GM21360 (cell line): ENCODE data around the gene AGBL1.
"Not testable (repeated sequence)": the region's sequence is repeated elsewhere in the genome, so short reads cannot be mapped to it uniquely, and the experiment has no call there.

Experiments used
- ATAC-seq: cut with Tn5 transposase; IDR thresholded peaks from one replicate; pipeline ENCODE4 v1.9.1; 2021; ENCODE audit warnings: mild to moderate bottlenecking, moderate library complexity; ENCODE audit not compliant: unreplicated experiment

Gene AGBL1

GRCh38 chr15:86392874-86393273, 313.2 kb downstream of the AGBL1 start:
- ATAC-seq, result no peak

DNA sequence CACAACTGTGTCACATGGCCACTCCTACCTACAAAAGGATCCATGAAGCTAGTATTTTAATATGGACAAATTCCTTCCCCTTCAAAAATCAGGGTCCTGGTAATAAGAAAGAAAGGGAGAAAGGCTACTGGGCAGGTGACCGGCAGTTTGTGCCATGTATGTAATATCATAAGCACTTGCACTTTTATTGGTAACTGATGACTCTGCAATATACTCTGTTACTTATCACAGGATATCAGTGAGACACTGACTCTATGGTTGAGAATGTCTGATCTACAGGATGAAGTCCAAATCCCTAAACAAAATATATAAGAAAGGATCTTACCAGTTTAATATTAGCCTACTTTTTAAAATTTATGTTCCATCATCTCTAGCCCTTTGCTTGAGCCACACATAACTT, 315.2 kb downstream of the AGBL1 start:
- no peak for ATAC-seq

GRCh38 chr15:86399041-86399954, 319.6 kb downstream of the AGBL1 start:
- ATAC-seq, result no peak

DNA sequence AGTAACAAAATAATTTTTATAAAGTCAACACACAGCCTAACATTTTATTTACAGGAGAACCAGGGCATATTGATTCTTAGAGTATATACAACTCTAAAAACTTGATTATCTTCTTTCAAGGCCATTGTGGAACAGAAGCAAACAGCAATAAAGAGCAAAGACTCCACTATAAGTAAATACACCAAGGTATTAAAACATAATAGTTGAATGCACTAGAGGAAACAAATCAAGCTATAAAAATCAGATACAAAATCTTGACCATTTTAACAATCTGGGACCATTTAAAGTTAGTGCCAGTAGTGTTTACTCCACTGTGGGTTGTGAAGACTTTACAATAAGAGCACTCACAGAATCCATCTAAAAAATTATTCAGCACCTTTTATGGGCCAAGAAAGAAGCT, 323.6 kb downstream of the AGBL1 start:
- no peak for ATAC-seq

- no peak for ATAC-seq
These were observed 324.4 kb downstream of the AGBL1 start for GRCh38 chr15:86403914-86404583.

GRCh38 chr15:86408261-86408660, 328.6 kb downstream of the AGBL1 start:
- ATAC-seq, result no peak

DNA sequence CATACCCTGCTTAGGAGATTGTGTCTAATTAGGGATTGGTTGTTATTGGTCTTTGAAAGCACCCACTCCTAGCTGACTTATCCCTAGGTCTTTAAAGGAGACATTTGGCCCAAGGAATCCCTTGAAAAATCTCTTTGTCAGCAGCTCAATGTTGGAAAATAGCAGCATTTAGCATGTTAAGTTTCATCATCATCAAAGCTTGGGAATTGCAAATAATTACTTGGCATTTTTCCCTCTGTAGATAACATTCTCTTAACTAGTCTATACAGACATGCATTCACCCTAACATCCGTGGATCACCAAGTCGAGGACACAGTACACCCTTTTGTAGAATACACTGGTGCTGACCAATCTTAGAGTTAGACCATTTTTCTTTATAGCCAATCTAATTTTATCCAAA, 332.2 kb downstream of the AGBL1 start:
- no peak for ATAC-seq

DNA sequence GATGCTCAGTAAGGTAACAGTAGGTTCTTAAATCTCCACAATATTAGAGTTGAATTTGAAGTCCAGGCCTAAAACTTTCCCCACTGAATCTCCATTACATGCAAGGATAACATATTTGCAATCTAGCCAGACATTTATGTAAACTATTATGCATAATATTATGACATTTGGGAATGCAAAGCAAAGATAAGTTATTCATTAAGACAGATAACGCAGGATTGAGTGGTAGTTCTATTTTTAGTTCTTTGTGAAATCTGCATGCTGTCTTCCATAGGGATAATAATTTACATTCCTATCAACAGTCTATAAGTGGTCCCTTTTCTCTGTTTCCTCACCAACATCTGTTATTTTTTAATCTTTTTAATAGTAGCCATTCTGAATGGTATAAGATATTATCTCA, 333.5 kb downstream of the AGBL1 start:
- ATAC-seq, result no peak

DNA sequence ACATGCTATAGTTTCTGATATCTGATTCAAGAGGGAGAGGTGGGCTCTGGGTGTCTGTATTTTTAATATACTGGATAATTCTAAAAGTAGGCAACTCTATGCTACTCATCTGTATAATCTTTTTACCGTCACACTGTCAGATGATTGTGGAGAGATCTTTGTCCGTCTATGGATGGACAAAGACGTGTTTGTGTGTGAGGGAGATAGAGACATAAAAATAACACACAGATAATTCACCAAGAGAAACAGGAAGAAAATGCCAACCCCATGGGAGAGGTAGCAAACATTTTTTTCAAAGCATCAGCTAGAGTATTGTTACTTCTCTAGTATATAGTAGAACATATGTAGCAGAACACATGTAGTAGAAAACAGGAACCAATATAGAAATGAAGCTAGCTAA, 346.1 kb downstream of the AGBL1 start:
- ATAC-seq, result no peak

DNA sequence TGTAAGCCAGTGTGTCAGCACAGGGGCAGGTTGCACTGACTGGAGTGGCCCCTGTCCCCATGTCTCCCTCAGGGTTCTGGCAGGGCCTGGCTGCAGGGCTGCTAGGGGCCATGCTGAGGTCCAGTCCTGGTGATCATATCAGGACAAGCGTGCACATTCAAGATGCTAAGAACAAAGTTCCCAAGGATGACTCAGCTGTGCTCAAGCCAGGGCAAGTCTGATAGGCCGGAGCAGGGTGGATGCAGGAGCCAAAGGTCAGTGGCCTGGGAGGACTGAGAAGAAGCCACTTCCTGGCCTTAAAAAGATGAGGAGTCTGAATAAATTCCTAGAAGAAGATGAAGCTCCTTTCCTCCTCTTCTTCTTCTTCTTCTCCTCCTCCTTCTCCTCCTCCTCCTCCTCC, 353.2 kb downstream of the AGBL1 start:
- ATAC-seq, result no peak

DNA sequence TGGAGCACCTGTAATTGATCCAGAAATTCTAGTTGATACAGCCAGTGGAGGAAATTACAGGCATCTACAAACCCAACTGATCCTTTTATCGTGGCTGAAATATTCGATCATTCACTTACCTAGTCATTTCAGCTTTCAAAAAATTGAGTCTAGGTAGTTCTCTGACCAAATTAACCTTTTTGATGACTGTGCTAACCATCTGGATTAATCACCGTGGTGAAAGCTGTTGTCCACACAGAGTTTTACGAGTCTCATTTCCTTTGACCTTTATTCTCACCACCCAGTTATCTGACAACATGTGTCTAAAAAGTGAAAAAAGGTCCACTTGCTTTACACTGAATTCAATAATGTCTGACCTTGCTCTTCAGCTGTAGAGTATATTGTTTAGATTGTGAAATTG, 354.3 kb downstream of the AGBL1 start:
- no peak for ATAC-seq

- ATAC-seq, result no peak
These were observed 359.9 kb downstream of the AGBL1 start for GRCh38 chr15:86439614-86440013.

DNA sequence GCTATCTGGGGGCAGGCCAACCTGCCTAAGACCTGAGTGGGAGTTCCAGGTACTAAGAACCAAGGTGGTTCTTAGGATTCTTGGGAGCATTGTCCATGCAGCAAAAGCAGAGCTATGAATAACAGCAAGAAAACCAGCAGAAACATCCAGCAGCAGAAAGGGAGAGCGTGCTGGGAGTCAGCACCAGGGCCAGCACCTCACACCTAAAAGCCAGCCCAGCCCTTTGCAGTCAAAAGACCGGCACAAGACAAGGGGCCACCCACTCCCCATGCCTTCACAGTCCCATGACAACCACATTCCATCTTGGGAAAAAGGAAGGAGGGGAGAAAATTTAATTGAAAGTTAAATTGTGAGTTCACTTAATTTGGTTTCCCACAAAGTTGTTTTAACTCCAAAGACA, 364.9 kb downstream of the AGBL1 start:
- ATAC-seq, result no peak

- no peak for ATAC-seq
These were observed 366.0 kb downstream of the AGBL1 start for GRCh38 chr15:86445579-86446252.

GRCh38 chr15:86446253-86446640, 366.6 kb downstream of the AGBL1 start:
- ATAC-seq, result no peak

DNA sequence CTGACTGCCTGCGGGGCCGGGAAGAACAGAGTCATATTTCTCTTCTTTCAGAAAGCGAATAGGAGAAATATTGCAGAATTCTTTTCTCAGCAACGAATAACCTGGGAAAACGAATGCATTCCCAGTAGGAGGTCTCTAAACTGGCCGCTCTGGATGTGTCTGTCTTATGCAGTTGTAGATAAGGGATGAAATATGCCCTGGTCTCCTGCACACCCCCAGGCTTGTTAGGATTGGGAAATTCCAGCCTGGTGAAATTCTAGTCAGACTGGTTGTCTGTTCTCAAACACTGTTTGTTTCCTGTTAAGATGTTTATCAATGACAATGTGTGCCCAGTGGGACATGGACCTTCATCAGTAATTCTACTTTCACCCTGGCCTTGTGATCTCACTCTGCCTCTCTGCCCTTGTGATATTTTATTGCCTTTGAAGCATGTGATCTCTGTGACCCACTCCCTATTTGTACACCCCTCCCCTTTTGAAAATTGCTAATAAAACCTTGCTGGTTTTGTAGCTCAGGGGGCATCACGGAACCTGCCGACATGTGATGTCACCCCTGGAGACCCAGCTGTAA, 385.9 kb downstream of the AGBL1 start:
- not testable (repeated sequence) for ATAC-seq

- no peak for ATAC-seq
These were observed 402.0 kb downstream of the AGBL1 start for GRCh38 chr15:86481720-86482119.

GRCh38 chr15:86483936-86484335, 404.3 kb downstream of the AGBL1 start:
- ATAC-seq, result no peak

DNA sequence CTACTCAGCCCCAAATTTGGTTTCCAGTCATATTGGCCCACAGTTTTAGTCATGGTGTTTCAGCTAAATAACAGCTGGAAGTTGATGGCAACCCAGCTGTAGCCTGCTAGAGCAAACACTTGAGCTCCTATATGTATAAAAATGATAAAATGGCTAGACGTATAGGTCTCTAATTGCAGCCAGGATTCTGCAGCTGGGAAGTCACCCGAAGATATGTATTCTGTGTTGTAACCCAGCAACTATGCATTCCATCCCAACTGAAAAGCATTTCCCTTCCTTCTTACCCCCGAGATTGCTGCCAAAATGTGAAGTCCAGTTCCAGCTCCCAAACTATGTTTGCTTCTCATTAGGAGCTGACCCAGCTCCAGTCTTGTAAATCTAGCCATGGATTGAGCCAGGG, 408.4 kb downstream of the AGBL1 start:
- ATAC-seq, result no peak

DNA sequence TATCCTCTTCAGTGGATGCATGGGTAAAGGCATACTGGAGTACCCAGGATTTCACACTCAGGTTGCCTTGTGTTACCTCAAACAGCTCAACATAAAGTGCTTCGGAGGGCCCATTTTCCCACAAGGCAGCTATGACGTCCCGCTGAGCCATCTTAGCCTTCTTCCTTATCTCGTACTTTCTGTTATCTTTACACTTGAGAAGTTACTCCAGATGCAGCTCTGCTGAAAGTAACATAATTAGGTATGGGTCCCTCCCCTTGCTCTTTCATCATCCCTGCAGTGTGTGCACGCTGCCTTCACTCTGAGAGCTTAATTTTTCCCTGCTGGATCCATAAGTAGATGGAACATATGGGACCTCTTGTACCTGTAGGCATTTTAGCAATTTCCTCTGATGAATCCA, 410.3 kb downstream of the AGBL1 start:
- ATAC-seq, result no peak

DNA sequence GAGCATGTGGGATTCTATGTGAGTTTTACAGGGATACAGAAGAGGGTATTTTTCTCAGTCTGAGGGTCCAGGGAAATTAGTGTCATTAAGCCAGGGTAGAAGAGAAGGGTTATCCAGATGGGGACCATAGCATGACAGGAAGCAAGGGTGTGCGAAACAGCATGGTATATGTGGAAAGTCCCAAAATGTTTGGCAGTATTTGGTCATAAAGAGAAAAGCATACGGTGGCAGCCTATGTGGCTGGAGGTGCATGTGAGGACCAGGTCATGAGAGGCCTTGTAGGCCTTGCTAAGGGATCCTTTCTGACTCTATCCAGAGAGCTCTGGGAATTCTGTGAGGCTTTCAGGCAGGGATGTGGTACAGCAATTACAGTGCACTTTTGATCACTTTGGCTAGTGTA, 411.4 kb downstream of the AGBL1 start:
- ATAC-seq, result no peak
